ENCODE data around the gene DSCAML1.

The DSCAML1 gene

GRCh38 chr11:117795638-117796455 is 1.2 kb downstream of the DSCAML1 start:
- TF ChIP-seq, protein P1, sequence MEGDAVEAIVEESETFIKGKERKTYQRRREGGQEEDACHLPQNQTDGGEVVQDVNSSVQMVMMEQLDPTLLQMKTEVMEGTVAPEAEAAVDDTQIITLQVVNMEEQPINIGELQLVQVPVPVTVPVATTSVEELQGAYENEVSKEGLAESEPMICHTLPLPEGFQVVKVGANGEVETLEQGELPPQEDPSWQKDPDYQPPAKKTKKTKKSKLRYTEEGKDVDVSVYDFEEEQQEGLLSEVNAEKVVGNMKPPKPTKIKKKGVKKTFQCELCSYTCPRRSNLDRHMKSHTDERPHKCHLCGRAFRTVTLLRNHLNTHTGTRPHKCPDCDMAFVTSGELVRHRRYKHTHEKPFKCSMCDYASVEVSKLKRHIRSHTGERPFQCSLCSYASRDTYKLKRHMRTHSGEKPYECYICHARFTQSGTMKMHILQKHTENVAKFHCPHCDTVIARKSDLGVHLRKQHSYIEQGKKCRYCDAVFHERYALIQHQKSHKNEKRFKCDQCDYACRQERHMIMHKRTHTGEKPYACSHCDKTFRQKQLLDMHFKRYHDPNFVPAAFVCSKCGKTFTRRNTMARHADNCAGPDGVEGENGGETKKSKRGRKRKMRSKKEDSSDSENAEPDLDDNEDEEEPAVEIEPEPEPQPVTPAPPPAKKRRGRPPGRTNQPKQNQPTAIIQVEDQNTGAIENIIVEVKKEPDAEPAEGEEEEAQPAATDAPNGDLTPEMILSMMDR (IDR thresholded peaks at IDR 0.05; ENCODE audit: control insufficient read depth, extremely low read depth, insufficient read depth), result no peak
- DNase-seq (ENCODE audit: low read depth), result no peak
- H3K4me3 ChIP-seq (ENCODE audit: low read depth, low read length), result no peak overlapping the region

GRCh38 chr11:117794772-117795629 is 2.0 kb downstream of the DSCAML1 start:
- no peak for DNase-seq (ENCODE audit: low read depth)
- TF ChIP-seq, protein P1 (IDR thresholded peaks at IDR 0.05; ENCODE audit: control insufficient read depth, extremely low read depth, insufficient read depth), result no peak
- H3K4me3 ChIP-seq (ENCODE audit: low read depth, low read length), result no peak overlapping the region

DNA sequence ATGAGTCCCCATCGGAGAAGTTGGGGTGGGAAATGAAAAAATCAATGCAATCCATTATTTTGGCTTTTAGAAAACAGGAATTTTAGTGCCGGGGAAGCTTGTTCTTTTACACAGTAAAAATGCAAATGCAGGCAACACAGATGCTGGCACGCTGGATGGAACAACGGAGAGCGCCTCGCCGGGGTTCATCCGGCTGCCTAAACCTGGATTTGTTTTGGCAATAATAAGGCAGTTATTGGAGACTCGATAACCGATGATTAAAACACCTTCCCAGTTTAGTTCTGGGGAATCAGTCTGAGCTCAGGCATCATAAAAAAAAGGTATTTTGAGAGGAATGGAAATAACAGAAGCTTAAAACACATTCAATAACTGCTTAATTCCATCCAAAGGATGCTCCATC is 2.9 kb downstream of the DSCAML1 start:
- no peak overlapping the region for H3K4me3 ChIP-seq (ENCODE audit: low read depth, low read length)
- DNase-seq (ENCODE audit: low read depth), result no peak
- TF ChIP-seq, protein P1 (IDR thresholded peaks at IDR 0.05; ENCODE audit: control insufficient read depth, extremely low read depth, insufficient read depth), result no peak

DNA sequence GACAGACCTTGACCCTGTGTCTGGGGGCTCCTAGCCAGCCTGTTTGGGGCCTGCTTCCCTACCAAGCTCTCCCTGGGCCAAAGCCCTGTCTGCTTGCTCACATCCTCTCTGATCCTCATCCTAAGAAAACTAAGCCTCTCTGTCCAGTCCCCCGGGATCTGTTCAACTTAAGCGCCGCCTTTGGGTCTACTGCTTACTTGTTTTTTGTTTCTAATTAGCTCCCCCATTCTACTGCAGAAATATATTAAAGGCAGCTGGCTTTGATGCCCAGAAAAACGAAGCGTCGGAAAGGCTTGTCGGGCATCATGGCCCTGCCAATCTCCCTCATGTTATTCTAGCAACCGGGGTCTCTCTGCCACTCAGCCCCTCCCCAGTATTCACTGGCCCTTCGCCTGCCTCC is 3.4 kb downstream of the DSCAML1 start:
- DNase-seq (ENCODE audit: low read depth), result no peak
- H3K4me3 ChIP-seq (ENCODE audit: low read depth, low read length), result no peak overlapping the region
- TF ChIP-seq, protein P1 (IDR thresholded peaks at IDR 0.05; ENCODE audit: control insufficient read depth, extremely low read depth, insufficient read depth), result no peak

GRCh38 chr11:117792992-117793391 is 4.0 kb downstream of the DSCAML1 start:
- TF ChIP-seq, protein P1 (IDR thresholded peaks at IDR 0.05; ENCODE audit: control insufficient read depth, extremely low read depth, insufficient read depth), result no peak
- no peak for DNase-seq (ENCODE audit: low read depth)
- H3K4me3 ChIP-seq (ENCODE audit: low read depth, low read length), result no peak overlapping the region

- H3K4me3 ChIP-seq (ENCODE audit: low read depth, low read length), result no peak overlapping the region
- DNase-seq (ENCODE audit: low read depth), result no peak
- TF ChIP-seq, protein P1 (IDR thresholded peaks at IDR 0.05; ENCODE audit: control insufficient read depth, extremely low read depth, insufficient read depth), result no peak
These were observed 4.8 kb downstream of the DSCAML1 start for GRCh38 chr11:117792241-117792640.
